CD4-positive, CD25-positive, alpha-beta regulatory T cell (primary cell): ENCODE results near the gene NTRK3. TPM values are rescaled to one million over a fixed set of nuclear protein-coding genes. Genes with fewer than 3 reads are reported as not detected.

ENCODE experiments used
- ATAC-seq, 2 donors: fragments of 150-1000 bp; cut with Tn5 transposase; one replicate each; pipeline ENCODE4 v1.10.0; 2021; ENCODE audit warnings: low read depth in 2 of 2, moderate number of reproducible peaks in 2 of 2, moderate library complexity in 1 of 2
- DNase-seq, 3 donors: peaks; one replicate each; pipeline versions ENCODE4 v3.0.0 to v3.0.0-alpha.2; 2012 to 2022; ENCODE audit warnings: mixed read lengths in 1 of 3
- H3K27ac ChIP-seq: one replicate; pipeline ENCODE4 v1.7.0; 2013; ENCODE audit warnings: mild to moderate bottlenecking, low read length; ENCODE audit not compliant: insufficient read depth, poor library complexity, severe bottlenecking
- H3K27me3 ChIP-seq: one replicate; pipeline ENCODE4 v1.7.0; 2013; ENCODE audit warnings: low read length; ENCODE audit not compliant: control insufficient read depth, insufficient read depth
- H3K36me3 ChIP-seq: one replicate; pipeline ENCODE4 v1.7.0; 2013; ENCODE audit warnings: mild to moderate bottlenecking, low read length, moderate library complexity; ENCODE audit not compliant: control insufficient read depth, insufficient read depth
- H3K4me1 ChIP-seq: 2 replicates; pipeline ENCODE4 v1.7.0; 2013; ENCODE audit warnings: mild to moderate bottlenecking, low read length; ENCODE audit not compliant: insufficient read depth, control insufficient read depth, poor library complexity, severe bottlenecking
- H3K4me3 ChIP-seq: one replicate; pipeline ENCODE4 v1.7.0; 2013; ENCODE audit warnings: low read depth, mild to moderate bottlenecking, low read length, moderate library complexity
- H3K9me3 ChIP-seq, 2 experiments: 1 replicate in 1 of 2; 2 replicates in 1 of 2; pipeline ENCODE4 v1.7.0; 2013; ENCODE audit warnings: low read length in 2 of 2, mild to moderate bottlenecking in 1 of 2, moderate library complexity in 1 of 2; ENCODE audit not compliant: control insufficient read depth in 2 of 2
- H3K27ac Mint-ChIP-seq, 3 donors: one replicate each; pipeline ENCODE4 v1.8.0; 2020 to 2022; ENCODE audit warnings: mild to moderate bottlenecking in 3 of 3, mixed read lengths in 3 of 3, moderate library complexity in 2 of 3
- H3K27me3 Mint-ChIP-seq: one replicate; pipeline ENCODE4 v1.8.0; 2022; ENCODE audit warnings: mild to moderate bottlenecking, mixed read lengths
- H3K36me3 Mint-ChIP-seq: one replicate; pipeline ENCODE4 v1.8.0; 2020; ENCODE audit warnings: mixed read lengths
- H3K4me1 Mint-ChIP-seq, 4 donors: one replicate each; pipeline ENCODE4 v1.8.0; 2020 to 2022; ENCODE audit warnings: mixed read lengths in 4 of 4, mild to moderate bottlenecking in 1 of 4
- H3K4me3 Mint-ChIP-seq, 4 donors: one replicate each; pipeline ENCODE4 v1.8.0; 2020 to 2022; ENCODE audit warnings: mild to moderate bottlenecking in 4 of 4, mixed read lengths in 4 of 4, moderate library complexity in 3 of 4
- H3K9me3 Mint-ChIP-seq, 7 donors: one replicate each; pipeline ENCODE4 v1.8.0; 2020 to 2022; ENCODE audit warnings: mixed read lengths in 7 of 7, mild to moderate bottlenecking in 3 of 7, moderate library complexity in 2 of 7
- polyA plus RNA-seq, 4 donors: library from polyadenylated mRNA; unstranded; fragments of 300-500 nt; fragmentation: Illumina TruSeq; gene quantifications; one replicate each; pipeline ENCODE4 v1.2.3, GENCODE V29; 2021
- total RNA-seq: library from RNA; stranded (reverse); gene quantifications from one replicate; pipeline ENCODE4 v1.2.3, GENCODE V29; 2022

Gene NTRK3
- total and polyA plus RNA-seq, 5 donors from 2014 or later = not detected

DNA sequence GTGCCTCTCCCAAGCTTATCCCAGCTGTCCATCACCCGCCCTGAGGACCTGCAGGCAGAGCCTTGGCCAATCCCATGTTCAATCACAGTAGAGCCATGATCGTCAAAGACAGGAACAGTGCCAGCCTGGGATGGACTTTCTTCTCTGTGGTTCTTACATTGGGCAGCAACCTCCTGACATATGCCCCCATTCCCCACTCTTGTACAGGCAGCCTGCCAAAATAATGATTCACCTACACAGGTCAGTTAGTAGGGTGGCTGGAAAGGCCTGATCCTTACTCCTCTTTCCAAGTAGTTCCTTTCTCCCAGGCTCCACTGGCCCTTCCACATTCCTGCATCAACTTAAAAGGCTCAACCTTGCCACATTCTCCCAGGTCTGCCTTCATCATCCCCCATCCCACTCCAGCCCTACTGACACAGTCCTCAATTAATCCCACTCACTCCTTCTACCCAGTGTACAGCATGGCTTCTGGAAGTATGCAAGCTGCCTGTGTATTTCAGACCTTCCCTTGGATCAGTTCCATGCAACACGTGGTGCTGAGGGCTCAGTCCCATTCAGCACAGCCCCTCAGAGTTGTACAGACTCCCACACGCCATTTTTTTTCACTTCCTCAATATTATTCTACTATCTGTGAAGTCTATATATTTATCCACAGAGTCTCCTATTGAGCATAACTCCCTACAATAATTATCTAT is 189.8 kb downstream of the NTRK3 start:
- H3K4me3 Mint-ChIP-seq = no peak overlapping the region
- no peak for ATAC-seq

DNA sequence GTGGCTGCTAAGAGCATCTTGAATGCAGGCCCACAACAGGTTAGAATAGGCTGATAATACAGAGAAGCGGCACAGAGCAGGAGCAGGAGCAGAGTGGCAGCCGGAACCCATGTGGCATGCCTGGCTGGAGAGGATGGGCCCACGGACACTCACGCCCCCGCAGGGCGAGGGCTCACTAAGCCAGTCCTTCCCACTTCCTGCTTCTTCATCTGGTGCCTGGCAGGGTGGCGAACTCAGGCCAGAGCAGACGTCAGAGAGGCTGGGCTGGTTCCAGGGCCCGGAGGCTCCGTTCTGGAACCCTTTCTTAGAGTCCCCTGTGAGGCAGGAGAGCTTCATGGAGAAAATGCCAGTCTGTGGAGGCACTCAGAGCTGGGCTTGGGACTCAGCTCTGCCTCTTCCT is 195.1 kb downstream of the NTRK3 start:
- no peaks in the 10 kb centered on the region for H3K4me1 Mint-ChIP-seq
- H3K36me3 ChIP-seq = no peaks in the 10 kb centered on the region
- H3K9me3 Mint-ChIP-seq = peaks cover 0 to 4% (median 0%) of the 10 kb centered on the region in 7 donors
- no peak overlapping the region for H3K27ac ChIP-seq
- H3K27me3 Mint-ChIP-seq = no peaks in the 10 kb centered on the region
- no peaks in the 10 kb centered on the region for H3K36me3 Mint-ChIP-seq
- no peak overlapping the region for H3K4me3 Mint-ChIP-seq
- no peaks in the 10 kb centered on the region for H3K4me1 ChIP-seq
- no peak overlapping the region for H3K27ac Mint-ChIP-seq
- ATAC-seq (no peak), DNase-seq (no peak)
- no peaks in the 10 kb centered on the region for H3K27me3 ChIP-seq
- H3K4me3 ChIP-seq = no peak overlapping the region
- no peaks in the 10 kb centered on the region for H3K9me3 ChIP-seq

More for the DNA sequence above, 189.8 kb downstream of the NTRK3 start:
- H3K27me3 ChIP-seq = no peaks in the 10 kb centered on the region
- H3K9me3 Mint-ChIP-seq = peaks cover 0 to 5% (median 0%) of the 10 kb centered on the region in 7 donors
- no peaks in the 10 kb centered on the region for H3K36me3 ChIP-seq
- H3K4me1 Mint-ChIP-seq = no peaks in the 10 kb centered on the region
- DNase-seq = no peak
- peak overlapping the region in 1 of 3 donors; percentile 38 for H3K27ac Mint-ChIP-seq
- H3K9me3 ChIP-seq = no peaks in the 10 kb centered on the region
- no peaks in the 10 kb centered on the region for H3K4me1 ChIP-seq
- no peaks in the 10 kb centered on the region for H3K27me3 Mint-ChIP-seq
- H3K27ac ChIP-seq = no peak overlapping the region
- H3K4me3 ChIP-seq = no peak overlapping the region
- no peaks in the 10 kb centered on the region for H3K36me3 Mint-ChIP-seq

DNA sequence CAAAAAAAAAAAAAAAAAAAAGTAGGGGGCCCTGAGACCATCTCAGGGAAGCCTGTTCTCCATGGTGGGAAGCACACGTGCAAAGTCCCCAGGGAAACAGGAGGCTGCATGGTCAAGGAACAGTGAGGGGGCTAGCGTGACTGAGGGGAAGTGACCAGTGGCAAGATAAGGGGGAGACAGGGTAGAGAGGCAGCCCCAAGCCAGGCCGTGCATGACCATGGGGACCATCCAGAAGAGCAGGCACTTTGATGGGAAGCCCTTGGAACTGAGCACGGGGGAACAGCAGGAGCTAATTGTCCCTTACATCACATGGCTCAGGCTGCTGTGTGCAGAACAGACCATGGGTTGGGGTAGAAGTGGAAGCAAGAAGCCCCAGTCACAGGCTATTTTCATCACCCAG is 196.2 kb downstream of the NTRK3 start:
- Mint-ChIP-seq H3K36me3 (no peaks in the 10 kb centered on the region), H3K4me3 (no peak overlapping the region), H3K27me3 (no peaks in the 10 kb centered on the region), H3K27ac (no peak overlapping the region), H3K9me3 (peaks cover 0 to 4% (median 0%) of the 10 kb centered on the region in 7 donors), H3K4me1 (no peaks in the 10 kb centered on the region)
- no peak overlapping the region for H3K4me3 ChIP-seq
- no peaks in the 10 kb centered on the region for H3K36me3 ChIP-seq
- DNase-seq (no peak), ATAC-seq (no peak)
- no peaks in the 10 kb centered on the region for H3K27me3 ChIP-seq
- no peaks in the 10 kb centered on the region for H3K4me1 ChIP-seq
- no peaks in the 10 kb centered on the region for H3K9me3 ChIP-seq
- H3K27ac ChIP-seq = no peak overlapping the region

DNA sequence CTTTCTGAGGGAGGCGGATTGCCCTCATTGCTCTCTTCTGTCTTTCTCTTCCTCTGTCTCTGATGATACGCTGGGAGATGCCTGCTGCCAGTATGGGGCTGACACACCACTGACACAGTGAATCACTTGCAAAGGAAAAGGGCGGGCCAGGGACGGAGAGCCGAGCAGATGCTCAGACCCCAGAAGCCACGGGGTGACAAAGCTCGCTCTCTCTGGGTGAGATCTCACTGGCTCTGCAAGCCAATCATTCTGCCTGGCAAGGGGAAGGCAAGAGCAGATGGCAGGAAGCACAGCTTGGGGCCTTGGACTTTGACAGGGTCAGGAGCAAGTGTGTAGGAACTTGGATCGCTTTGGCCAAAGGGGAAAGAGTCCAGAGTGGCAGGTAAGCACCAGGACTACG is 198.7 kb downstream of the NTRK3 start:
- no peak overlapping the region for H3K27ac Mint-ChIP-seq
- H3K9me3 Mint-ChIP-seq = peaks cover 0 to 3% (median 0%) of the 10 kb centered on the region in 7 donors

DNA sequence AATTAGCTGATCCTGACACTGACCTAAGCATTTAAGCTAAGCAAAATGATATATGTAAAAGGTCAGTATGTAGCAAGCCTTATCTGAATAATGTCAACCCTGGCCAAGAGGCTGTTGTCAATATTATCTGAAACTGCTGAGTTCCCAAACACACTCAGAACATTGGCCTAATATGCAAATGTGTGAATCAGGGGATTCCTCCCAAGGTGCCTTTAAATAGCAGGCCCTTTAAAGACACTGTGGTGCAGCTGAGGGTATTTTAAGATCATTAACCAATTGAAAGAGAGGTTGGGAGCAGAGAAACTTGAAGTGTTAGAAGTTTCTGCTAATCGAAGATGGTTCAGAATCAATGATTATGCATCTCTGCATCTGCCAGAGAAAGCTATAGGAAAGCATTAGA is 207.0 kb downstream of the NTRK3 start:
- no peaks in the 10 kb centered on the region for H3K4me1 Mint-ChIP-seq
- peaks cover 0 to 2% (median 0%) of the 10 kb centered on the region in 7 donors for H3K9me3 Mint-ChIP-seq
- H3K4me1 ChIP-seq = no peaks in the 10 kb centered on the region
- no peaks in the 10 kb centered on the region for H3K27me3 Mint-ChIP-seq
- H3K9me3 ChIP-seq = no peaks in the 10 kb centered on the region
- H3K36me3 Mint-ChIP-seq = no peaks in the 10 kb centered on the region
- no peak overlapping the region for H3K27ac Mint-ChIP-seq
- no peaks in the 10 kb centered on the region for H3K36me3 ChIP-seq
- no peak overlapping the region for H3K4me3 Mint-ChIP-seq
- no peak for ATAC-seq
- no peak overlapping the region for H3K27ac ChIP-seq
- no peak for DNase-seq
- H3K27me3 ChIP-seq = peaks cover 2% of the 10 kb centered on the region
- no peak overlapping the region for H3K4me3 ChIP-seq

More for the DNA sequence above, 198.7 kb downstream of the NTRK3 start:
- Histone ChIP-seq H3K27me3 (peaks cover 2% of the 10 kb centered on the region), H3K36me3 (no peaks in the 10 kb centered on the region), H3K9me3 (no peaks in the 10 kb centered on the region), H3K4me3 (no peak overlapping the region), H3K27ac (no peak overlapping the region), H3K4me1 (no peaks in the 10 kb centered on the region)
- Mint-ChIP-seq H3K27me3 (no peaks in the 10 kb centered on the region), H3K36me3 (no peaks in the 10 kb centered on the region), H3K4me1 (no peaks in the 10 kb centered on the region), H3K4me3 (no peak overlapping the region)
- ATAC-seq (no peak), DNase-seq (no peak)

DNA sequence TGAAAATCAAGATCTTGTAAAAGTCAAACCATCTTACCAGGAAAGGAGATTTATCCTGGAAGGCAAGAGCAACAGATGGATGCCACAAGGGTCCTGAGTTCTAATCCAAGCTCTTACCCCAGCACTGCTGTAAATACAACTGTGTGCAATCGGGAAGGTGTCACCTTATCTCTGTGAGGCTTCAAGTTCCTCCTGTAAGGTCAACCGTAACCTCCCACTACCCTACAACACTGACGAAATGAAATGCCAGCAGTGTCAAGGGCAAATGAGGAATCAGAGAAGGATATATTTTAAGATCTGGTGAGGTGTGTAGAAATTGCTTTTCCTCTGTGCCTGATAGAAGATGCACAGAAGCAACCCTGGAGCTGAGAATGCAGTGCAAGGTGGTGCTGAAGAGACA is 207.8 kb downstream of the NTRK3 start:
- no peaks in the 10 kb centered on the region for H3K4me1 ChIP-seq
- no peak overlapping the region for H3K27ac Mint-ChIP-seq
- H3K9me3 Mint-ChIP-seq = peaks cover 0 to 2% (median 0%) of the 10 kb centered on the region in 7 donors
- H3K4me1 Mint-ChIP-seq = no peaks in the 10 kb centered on the region
- no peak overlapping the region for H3K27ac ChIP-seq
- H3K36me3 ChIP-seq = no peaks in the 10 kb centered on the region
- no peak for ATAC-seq
- H3K9me3 ChIP-seq = no peaks in the 10 kb centered on the region
- no peaks in the 10 kb centered on the region for H3K27me3 Mint-ChIP-seq
- peaks cover 2% of the 10 kb centered on the region for H3K27me3 ChIP-seq
- H3K36me3 Mint-ChIP-seq = no peaks in the 10 kb centered on the region
- no peak overlapping the region for H3K4me3 Mint-ChIP-seq
- DNase-seq = no peak
- H3K4me3 ChIP-seq = no peak overlapping the region

DNA sequence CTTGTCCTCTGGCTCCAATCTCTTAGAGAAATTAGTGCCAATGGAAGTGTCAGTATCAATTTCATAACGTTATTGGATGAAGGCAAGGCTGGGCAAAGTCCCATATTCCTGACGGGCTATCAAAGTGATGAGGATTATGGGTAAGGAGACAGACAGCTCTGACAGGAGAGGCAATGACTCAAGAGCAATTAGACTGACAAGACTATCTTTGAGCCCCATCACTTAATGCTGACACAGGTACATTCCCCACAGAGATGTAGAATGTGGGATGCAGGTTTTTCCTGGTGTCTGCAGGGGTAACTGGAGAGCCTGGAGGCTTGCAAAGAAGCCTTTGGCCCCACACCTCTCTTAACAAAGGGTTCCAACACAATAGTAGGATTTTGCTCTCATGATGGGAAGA is 208.3 kb downstream of the NTRK3 start:
- no peak for ATAC-seq
- H3K27me3 Mint-ChIP-seq = no peaks in the 10 kb centered on the region
- no peak overlapping the region for H3K4me3 Mint-ChIP-seq
- H3K27me3 ChIP-seq = peaks cover 1% of the 10 kb centered on the region
- peaks cover 0 to 4% (median 0%) of the 10 kb centered on the region in 7 donors for H3K9me3 Mint-ChIP-seq
- no peaks in the 10 kb centered on the region for H3K9me3 ChIP-seq
- no peak overlapping the region for H3K4me3 ChIP-seq
- H3K36me3 ChIP-seq = no peaks in the 10 kb centered on the region
- DNase-seq = no peak
- H3K27ac ChIP-seq = no peak overlapping the region
- no peak overlapping the region for H3K27ac Mint-ChIP-seq
- H3K4me1 ChIP-seq = no peaks in the 10 kb centered on the region
- no peaks in the 10 kb centered on the region for H3K36me3 Mint-ChIP-seq
- no peaks in the 10 kb centered on the region for H3K4me1 Mint-ChIP-seq

DNA sequence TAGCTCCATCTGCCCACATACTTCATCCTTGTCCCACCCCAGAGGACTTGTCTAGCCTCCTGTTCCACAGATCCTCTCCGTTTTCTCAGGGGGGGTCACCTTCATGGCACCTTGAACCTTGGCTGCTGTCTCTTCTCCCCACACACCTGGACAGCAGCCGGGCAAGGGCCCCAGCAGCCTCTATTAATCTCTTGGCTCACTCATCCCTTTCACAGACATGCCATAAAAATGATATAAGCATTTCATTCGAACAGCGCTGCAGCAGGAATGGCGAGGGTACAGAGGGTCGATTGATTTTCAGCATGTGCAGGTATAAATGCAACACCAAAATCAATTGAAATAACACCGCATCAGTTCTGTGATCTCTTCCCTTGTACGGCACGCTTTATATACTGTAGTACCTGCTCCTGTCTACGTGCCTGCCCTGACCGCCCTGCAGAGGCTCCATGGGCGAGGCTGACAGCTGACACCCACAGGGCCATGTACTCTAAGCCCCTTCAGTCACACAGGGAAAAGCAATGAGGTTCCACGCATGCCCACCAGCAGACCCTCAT is 209.9 kb downstream of the NTRK3 start:
- no peaks in the 10 kb centered on the region for H3K27me3 ChIP-seq
- no peak overlapping the region for H3K27ac ChIP-seq
- ATAC-seq (no peak), DNase-seq (no peak)
- no peak overlapping the region for H3K4me3 Mint-ChIP-seq
- no peaks in the 10 kb centered on the region for H3K36me3 ChIP-seq
- no peaks in the 10 kb centered on the region for H3K4me1 Mint-ChIP-seq
- no peaks in the 10 kb centered on the region for H3K9me3 ChIP-seq
- no peaks in the 10 kb centered on the region for H3K27me3 Mint-ChIP-seq
- H3K36me3 Mint-ChIP-seq = no peaks in the 10 kb centered on the region
- H3K4me1 ChIP-seq = no peaks in the 10 kb centered on the region
- H3K27ac Mint-ChIP-seq = no peak overlapping the region
- H3K9me3 Mint-ChIP-seq = peaks cover 0 to 4% (median 0%) of the 10 kb centered on the region in 7 donors
- H3K4me3 ChIP-seq = no peak overlapping the region
